Natural killer cell treated with Interleukin-12 subunit alpha and Interleukin-12 subunit beta and Interleukin-15 and Interleukin-18, amount 100 ng/mL, for 72 hours (primary cell): ENCODE measurements around the gene CAPZA1. TPM values are rescaled to one million over a fixed set of nuclear protein-coding genes. Genes with fewer than 3 reads are reported as not detected.

Source experiments
- ATAC-seq, 2 donors: fragments of 150-1000 bp; cut with Tn5 transposase in 1 of 2; sonication (Bioruptor Pico), chemical (Tn5 transposase) in 1 of 2; 2 replicates each; pipeline ENCODE4 v1.10.0; 2021
- DNase-seq: peaks from one replicate; pipeline ENCODE4 v3.0.0; 2022; ENCODE audit warnings: low spot score
- H3K27ac Mint-ChIP-seq, 2 donors: 1 replicate in 1 of 2; 2 replicates in 1 of 2; pipeline ENCODE4 v1.8.0; 2022; ENCODE audit warnings: mixed read lengths in 2 of 2, mild to moderate bottlenecking in 1 of 2, moderate library complexity in 1 of 2
- H3K27me3 Mint-ChIP-seq, 2 donors: 1 replicate in 1 of 2; 2 replicates in 1 of 2; pipeline ENCODE4 v1.8.0; 2022; ENCODE audit warnings: mixed read lengths in 2 of 2
- H3K36me3 Mint-ChIP-seq: one replicate; pipeline ENCODE4 v1.8.0; 2022; ENCODE audit warnings: mixed read lengths
- H3K4me1 Mint-ChIP-seq, 2 donors: 1 replicate in 1 of 2; 2 replicates in 1 of 2; pipeline ENCODE4 v1.8.0; 2022; ENCODE audit warnings: low read depth in 2 of 2, mixed read lengths in 2 of 2, mild to moderate bottlenecking in 1 of 2
- H3K4me3 Mint-ChIP-seq: one replicate; pipeline ENCODE4 v1.8.0; 2022; ENCODE audit warnings: mixed read lengths
- H3K9me3 Mint-ChIP-seq: 2 replicates; pipeline ENCODE4 v1.8.0; 2022; ENCODE audit warnings: mixed read lengths
- total RNA-seq, 2 donors: library from RNA; stranded (reverse); gene quantifications; one replicate each; pipeline ENCODE4 v1.2.3, GENCODE V29; 2022

The CAPZA1 gene
- total RNA-seq = 100 to 1,000 TPM; 213 to 259 TPM

DNA sequence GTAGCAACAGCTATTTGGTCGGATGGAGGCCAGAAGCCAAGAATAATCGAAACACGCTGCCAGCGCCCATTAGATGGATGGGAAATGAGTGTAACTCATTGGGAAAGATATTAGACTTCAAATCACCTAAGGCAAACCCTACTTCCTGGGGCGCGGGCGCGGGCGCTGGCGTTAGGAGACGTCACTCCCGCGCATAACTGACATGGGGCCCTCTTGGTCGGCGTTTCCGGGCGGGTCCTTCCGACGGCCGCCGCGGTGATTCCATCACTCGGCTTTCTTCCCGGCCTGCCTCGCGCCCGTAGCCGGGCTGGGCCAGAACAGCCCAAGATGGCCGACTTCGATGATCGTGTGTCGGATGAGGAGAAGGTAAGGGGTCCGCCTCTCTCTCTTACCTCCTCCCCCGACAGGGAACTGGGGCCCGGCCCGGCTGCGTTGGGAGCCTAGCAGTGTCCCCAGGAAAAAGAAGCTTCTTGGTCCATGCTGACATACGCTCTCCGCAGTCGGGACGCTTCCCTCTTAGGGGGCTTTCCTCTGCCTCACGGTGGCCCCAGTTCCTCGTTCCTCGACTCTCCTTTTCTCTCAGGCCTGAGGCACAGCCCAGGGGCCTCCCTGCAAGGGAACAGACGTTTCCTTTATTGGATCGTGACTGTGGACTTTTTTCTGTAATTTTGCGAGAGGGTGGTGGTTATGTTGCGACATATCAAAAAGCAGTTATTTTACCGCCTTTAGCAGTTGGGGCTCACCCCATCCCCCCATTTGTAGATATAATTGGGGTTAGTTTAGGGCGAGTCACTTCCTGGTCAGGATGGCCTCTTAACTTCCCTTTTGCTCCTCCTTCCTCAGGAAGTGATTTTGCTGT lies at the start of gene CAPZA1:
CAPZA1 (plus strand) TSS at position 315 of the 859 bp plus-strand sequence; CDS start at position 328, 13 bp downstream.
- Mint-ChIP-seq H3K9me3 (no peaks in the 10 kb centered on the region), H3K4me3 (peak within 1 kb of the TSS; percentile 99), H3K27ac (peak within 1 kb of the TSS; percentile 99), H3K27me3 (no peaks in the 10 kb centered on the region), H3K36me3 (peaks cover 8% of the 10 kb centered on the region), H3K4me1 (peaks cover 21 to 38% of the 10 kb centered on the region in 2 donors)
- peak; percentile 95 for DNase-seq
- ATAC-seq = peak; percentile 96 to 98

DNA sequence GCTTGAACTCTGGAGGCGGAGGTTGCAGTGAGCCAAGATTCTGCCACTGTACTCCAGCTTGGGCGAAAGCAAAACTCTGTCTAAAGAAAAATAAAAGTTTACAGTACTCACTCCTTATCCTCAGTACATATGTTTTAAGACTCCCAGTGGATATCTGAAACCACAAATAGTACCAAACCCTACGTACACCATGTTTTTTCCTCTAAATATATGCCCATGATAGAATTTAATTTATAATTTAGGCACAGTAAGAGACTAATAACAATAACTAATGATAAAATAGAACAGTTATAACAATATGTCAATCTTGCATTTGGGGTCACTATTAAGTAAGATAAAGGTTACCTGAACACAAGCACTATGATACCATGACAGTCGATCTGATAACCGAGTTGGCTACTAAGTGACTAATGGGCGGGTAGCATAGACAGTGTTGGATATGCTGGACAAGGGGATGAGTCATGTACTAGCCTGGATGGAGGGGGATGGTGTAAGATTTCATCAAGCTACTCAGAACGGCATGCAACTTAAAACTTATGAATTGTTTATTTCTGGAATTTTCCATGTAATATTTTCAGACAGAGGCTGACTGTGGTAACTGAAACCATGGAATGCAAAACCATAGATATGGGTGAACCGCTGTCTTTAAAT lies 44.4 kb upstream of the CAPZA1 start:
- no peaks in the 10 kb centered on the region for H3K27me3 Mint-ChIP-seq
- H3K4me1 Mint-ChIP-seq = no peaks in the 10 kb centered on the region
- no peaks in the 10 kb centered on the region for H3K36me3 Mint-ChIP-seq
- H3K4me3 Mint-ChIP-seq = no peak overlapping the region
- no peaks in the 10 kb centered on the region for H3K9me3 Mint-ChIP-seq
- no peak overlapping the region for H3K27ac Mint-ChIP-seq
- no peak for ATAC-seq
- no peak for DNase-seq

GRCh38 chr1:112576240-112576639 lies 43.4 kb upstream of the CAPZA1 start:
- no peaks in the 10 kb centered on the region for H3K4me1 Mint-ChIP-seq
- no peak overlapping the region for H3K27ac Mint-ChIP-seq
- H3K4me3 Mint-ChIP-seq = no peak overlapping the region
- DNase-seq (no peak), ATAC-seq (no peak)
- H3K36me3 Mint-ChIP-seq = no peaks in the 10 kb centered on the region
- H3K27me3 Mint-ChIP-seq = no peaks in the 10 kb centered on the region
- H3K9me3 Mint-ChIP-seq = no peaks in the 10 kb centered on the region

GRCh38 chr1:112579801-112580510 lies 39.7 kb upstream of the CAPZA1 start:
- no peaks in the 10 kb centered on the region for H3K27me3 Mint-ChIP-seq

GRCh38 chr1:112581586-112582192 lies 37.9 kb upstream of the CAPZA1 start:
- no peak for ATAC-seq
- Mint-ChIP-seq H3K36me3 (no peaks in the 10 kb centered on the region), H3K4me3 (no peak overlapping the region), H3K27ac (no peak overlapping the region), H3K27me3 (no peaks in the 10 kb centered on the region), H3K4me1 (no peaks in the 10 kb centered on the region), H3K9me3 (no peaks in the 10 kb centered on the region)
- no peak for DNase-seq

More at GRCh38 chr1:112579801-112580510, 39.7 kb upstream of the CAPZA1 start:
- Mint-ChIP-seq H3K9me3 (no peaks in the 10 kb centered on the region), H3K36me3 (no peaks in the 10 kb centered on the region), H3K27ac (no peak overlapping the region), H3K4me3 (no peak overlapping the region), H3K4me1 (no peaks in the 10 kb centered on the region)
- ATAC-seq (no peak), DNase-seq (no peak)

GRCh38 chr1:112583366-112583765 lies 36.3 kb upstream of the CAPZA1 start:
- no peak for ATAC-seq
- Mint-ChIP-seq H3K9me3 (no peaks in the 10 kb centered on the region), H3K27me3 (no peaks in the 10 kb centered on the region), H3K4me3 (no peak overlapping the region), H3K36me3 (peaks cover 4% of the 10 kb centered on the region), H3K27ac (no peak overlapping the region), H3K4me1 (no peaks in the 10 kb centered on the region)
- no peak for DNase-seq

GRCh38 chr1:112589766-112590165 lies 29.9 kb upstream of the CAPZA1 start:
- Mint-ChIP-seq H3K4me3 (no peak overlapping the region), H3K36me3 (peaks cover 19% of the 10 kb centered on the region), H3K27me3 (no peaks in the 10 kb centered on the region), H3K4me1 (no peaks in the 10 kb centered on the region), H3K9me3 (no peaks in the 10 kb centered on the region), H3K27ac (no peak overlapping the region)
- DNase-seq (no peak), ATAC-seq (no peak)

- no peak for DNase-seq
- Mint-ChIP-seq H3K27me3 (no peaks in the 10 kb centered on the region), H3K4me1 (no peaks in the 10 kb centered on the region), H3K27ac (no peak overlapping the region), H3K9me3 (no peaks in the 10 kb centered on the region), H3K36me3 (peaks cover 10% of the 10 kb centered on the region), H3K4me3 (no peak overlapping the region)
- ATAC-seq = no peak
Measured at GRCh38 chr1:112594208-112594876, 25.3 kb upstream of the CAPZA1 start.

- Mint-ChIP-seq H3K9me3 (no peaks in the 10 kb centered on the region), H3K27ac (no peak overlapping the region), H3K4me1 (no peaks in the 10 kb centered on the region), H3K27me3 (no peaks in the 10 kb centered on the region), H3K36me3 (no peaks in the 10 kb centered on the region), H3K4me3 (no peak overlapping the region)
- no peak for ATAC-seq
- no peak for DNase-seq
Measured at GRCh38 chr1:112599477-112599876, 20.2 kb upstream of the CAPZA1 start.

DNA sequence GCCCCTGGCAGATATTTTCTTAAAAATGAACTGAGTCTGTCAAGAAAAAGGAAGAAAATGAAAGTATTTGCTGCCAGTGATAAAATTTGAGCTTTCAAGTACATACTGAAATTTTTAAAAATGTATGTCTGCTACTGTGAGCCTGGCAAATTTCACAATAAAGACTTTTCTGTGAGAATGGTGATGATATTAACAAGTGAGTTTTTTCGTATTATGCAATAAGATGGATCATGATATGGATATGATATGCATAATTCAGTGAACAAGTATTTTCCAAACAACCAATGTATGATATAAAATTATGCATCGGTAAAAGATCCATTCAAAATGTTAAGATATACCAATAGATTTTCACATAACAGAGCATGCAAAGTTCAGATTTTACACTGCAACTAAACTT lies 16.6 kb upstream of the CAPZA1 start:
- Mint-ChIP-seq H3K4me1 (peaks cover 0 to 9% of the 10 kb centered on the region in 2 donors), H3K36me3 (peaks cover 7% of the 10 kb centered on the region)

DNA sequence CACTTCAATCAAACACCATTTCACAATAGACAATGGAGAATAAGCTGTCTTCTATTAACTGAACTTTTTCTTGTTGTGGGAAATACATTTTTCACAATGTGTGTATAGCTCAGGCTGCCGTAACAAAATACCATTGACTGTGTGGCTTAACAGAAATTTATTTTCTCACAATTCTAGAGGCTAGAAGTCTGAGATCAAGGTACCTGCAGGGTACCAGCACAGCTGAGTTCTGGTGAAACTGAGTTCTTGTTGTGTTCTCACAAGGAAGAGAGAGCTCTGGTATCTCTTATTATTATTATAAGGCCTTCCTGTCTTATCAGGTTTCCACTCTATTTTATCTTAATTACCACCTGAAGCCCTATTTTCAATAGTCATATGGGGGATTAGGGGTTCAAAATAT lies 16.1 kb upstream of the CAPZA1 start:
- ATAC-seq = no peak
- H3K4me3 Mint-ChIP-seq = no peak overlapping the region

More for the DNA sequence above, 16.6 kb upstream of the CAPZA1 start:
- ATAC-seq (no peak), DNase-seq (no peak)
- Mint-ChIP-seq H3K9me3 (no peaks in the 10 kb centered on the region), H3K27ac (no peak overlapping the region), H3K4me3 (no peak overlapping the region), H3K27me3 (no peaks in the 10 kb centered on the region)

DNA sequence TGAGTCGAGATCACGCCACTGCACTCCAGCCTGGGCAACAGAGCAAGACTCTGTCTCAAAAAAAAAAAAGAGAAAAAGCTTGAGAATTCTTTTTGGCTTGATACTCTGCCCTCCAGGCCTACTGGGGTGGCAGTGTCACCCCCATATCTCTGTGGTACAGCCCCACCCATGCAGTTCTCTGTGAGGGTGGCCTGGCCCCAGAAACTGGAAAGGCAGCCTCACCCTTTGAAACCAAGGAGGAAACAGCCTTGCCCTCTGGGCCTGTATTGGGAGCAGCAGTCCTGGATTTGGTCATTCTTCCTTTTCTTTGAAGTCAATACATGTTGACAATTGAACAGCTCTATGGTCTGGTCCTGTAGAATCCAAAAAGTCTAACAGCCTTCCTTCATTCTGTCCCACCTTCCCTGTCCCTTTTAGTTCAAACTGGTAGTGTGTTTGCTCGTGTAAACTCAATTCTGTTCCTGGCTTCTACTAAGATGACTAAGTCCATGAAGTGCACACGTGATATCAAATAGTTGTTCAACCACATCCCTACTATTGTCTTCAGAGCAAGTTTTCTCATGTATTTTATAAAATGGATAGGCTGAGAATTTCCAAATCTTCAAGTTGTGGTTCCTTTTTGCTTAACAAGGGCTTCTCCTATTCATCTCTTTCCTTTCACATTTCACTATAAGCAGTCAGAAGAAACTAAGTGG lies 13.9 kb upstream of the CAPZA1 start:
- Mint-ChIP-seq H3K27ac (no peak overlapping the region), H3K36me3 (peaks cover 9% of the 10 kb centered on the region), H3K4me3 (no peak overlapping the region), H3K27me3 (no peaks in the 10 kb centered on the region), H3K9me3 (no peaks in the 10 kb centered on the region), H3K4me1 (peaks cover 0 to 11% of the 10 kb centered on the region in 2 donors)
- peak in 1 of 2 donors; percentile 63 for ATAC-seq
- no peak for DNase-seq

More for the DNA sequence above, 16.1 kb upstream of the CAPZA1 start:
- Mint-ChIP-seq H3K27me3 (no peaks in the 10 kb centered on the region), H3K9me3 (no peaks in the 10 kb centered on the region), H3K36me3 (peaks cover 7% of the 10 kb centered on the region), H3K27ac (no peak overlapping the region), H3K4me1 (peaks cover 0 to 9% of the 10 kb centered on the region in 2 donors)
- DNase-seq = no peak
